GM12892 (cell line): Measurements from ENCODE around the gene LAMA5.

ENCODE experiments used
- POLR2A ChIP-seq: IDR thresholded peaks from 2 replicates; pipeline ENCODE4 v1.6.1; 2011; ENCODE audit warnings: low read depth, low read length, control low read depth
- POLR2AphosphoS5 ChIP-seq: IDR thresholded peaks from 2 replicates; pipeline ENCODE4 v1.6.1; 2011; ENCODE audit warnings: low read depth, low read length, control low read depth
- TAF1 ChIP-seq: IDR thresholded peaks from 2 replicates; pipeline ENCODE4 v1.6.1; 2011; ENCODE audit warnings: low read depth, mild to moderate bottlenecking, control low read depth, low read length, borderline replicate concordance

- TF ChIP-seq POLR2A (no peak; the same call in 1 of the 2 replicates), POLR2AphosphoS5 (no peak), TAF1 (no peak)
Measured at GRCh38 chr20:62339647-62340062, 27.5 kb downstream of the LAMA5 start.
